Esophagus muscularis mucosa (tissue), 4 donors: ENCODE data around the gene ACAN. TPM values are rescaled to one million over a fixed set of nuclear protein-coding genes. Genes with fewer than 3 reads are reported as not detected.

ENCODE experiments used
- DNase-seq: peaks from one replicate; pipeline ENCODE4 v3.0.0-alpha.2; 2017; ENCODE audit errors: extremely low spot score
- H3K27ac ChIP-seq, 4 donors: fragments of 200-600 bp; sonication (generic); replicated peaks in 1 of 4; 1 replicate in 3 of 4; 2 replicates in 1 of 4; pipeline ENCODE4 v1.5.1; 2016 to 2019; ENCODE audit warnings: mild to moderate bottlenecking in 1 of 4
- H3K27me3 ChIP-seq, 4 donors: fragments of 200-600 bp; sonication (generic); one replicate each; pipeline versions ENCODE4 v1.5.1 to v1.6.0; 2016 to 2019
- H3K36me3 ChIP-seq, 4 donors: fragments of 200-600 bp; sonication (generic); one replicate each; pipeline ENCODE4 v1.5.1; 2016 to 2019
- H3K4me1 ChIP-seq, 4 donors: fragments of 200-600 bp; sonication (generic); one replicate each; pipeline ENCODE4 v1.5.1; 2016 to 2019
- H3K4me3 ChIP-seq, 4 donors: fragments of 200-600 bp; sonication (generic); 1 replicate in 2 of 4; 2 replicates in 2 of 4; pipeline ENCODE4 v1.5.1; 2016 to 2019; ENCODE audit warnings: mild to moderate bottlenecking in 4 of 4, moderate library complexity in 1 of 4
- H3K9me3 ChIP-seq, 4 donors: fragments of 200-600 bp; sonication (generic); 1 replicate in 3 of 4; 2 replicates in 1 of 4; pipeline ENCODE4 v1.5.1; 2016 to 2019
- CTCF ChIP-seq, 3 experiments: fragments of 200-600 bp in 2 of 3; fragments of 450-650 bp in 1 of 3; sonication (generic) in 2 of 3; IDR thresholded peaks; one replicate each; pipeline ENCODE4 v1.5.1; 2017 to 2019; ENCODE audit warnings: antibody characterized with exemption in 3 of 3, mild to moderate bottlenecking in 2 of 3, moderate library complexity in 1 of 3
- EP300 ChIP-seq: sonication (generic); formaldehyde crosslinking; IDR thresholded peaks from one replicate; pipeline ENCODE4 v1.6.1; 2017; ENCODE audit warnings: antibody characterized with exemption
- POLR2A ChIP-seq: fragments of 450-650 bp; IDR thresholded peaks from one replicate; pipeline ENCODE4 v1.6.1; 2017; ENCODE audit warnings: antibody characterized with exemption, moderate library complexity, mild to moderate bottlenecking, low read depth
- POLR2AphosphoS5 ChIP-seq, 2 donors: sonication (generic); formaldehyde crosslinking; IDR thresholded peaks; one replicate each; pipeline ENCODE4 v1.6.1; 2017; ENCODE audit warnings: antibody characterized with exemption in 2 of 2
- WGBS: methylation state at CpG from one replicate; pipeline ENCODE4 v1.1.5; 2018; 5-methylcytosine and 5-hydroxymethylcytosine counted together
- intact Hi-C: fragments of 100-400 bp; cut with DNase I; formaldehyde crosslinking; loops from one replicate; pipeline ENCODE4 v1.15.1; 2023
- total RNA-seq, 4 donors: library from RNA; depleted of rRNA; stranded (reverse); fragments of >200 nt; gene quantifications; one replicate each; pipeline versions ENCODE4 v1.1.0 to v1.2.1, GENCODE V29; 2016

ACAN gene
- total RNA-seq, 4 donors from 2014 or later = under 0.01 to 0.11 (median 0.06) TPM; not detected in 1

GRCh38 chr15:88842156-88842555 lies 38.9 kb downstream of the ACAN start:
- no peak overlapping the region for H3K27ac ChIP-seq
- intact Hi-C loops = no loop called here
- DNase-seq = no peak
- no peaks in the 10 kb centered on the region for H3K36me3 ChIP-seq
- no peaks in the 10 kb centered on the region for H3K9me3 ChIP-seq
- H3K4me3 ChIP-seq = no peak overlapping the region
- 88% methylated on average over 4 of the region's 4 CpGs for WGBS
- H3K27me3 ChIP-seq = peaks cover 0 to 17% (median 0%) of the 10 kb centered on the region in 4 donors
- TF ChIP-seq EP300 = no peak
- TF ChIP-seq CTCF (IDR thresholded peaks at IDR 0.05) = no peak
- TF ChIP-seq POLR2A = no peak
- TF ChIP-seq POLR2AphosphoS5 (IDR thresholded peaks at IDR 0.05) = no peak
- no peaks in the 10 kb centered on the region for H3K4me1 ChIP-seq

- Histone ChIP-seq H3K9me3 (no peaks in the 10 kb centered on the region), H3K27me3 (peaks cover 0 to 17% (median 0%) of the 10 kb centered on the region in 4 donors), H3K4me1 (no peaks in the 10 kb centered on the region), H3K36me3 (no peaks in the 10 kb centered on the region), H3K27ac (no peak overlapping the region), H3K4me3 (no peak overlapping the region)
- intact Hi-C loops = no loop called here
- WGBS = 87% methylated on average over 13 of the region's 21 CpGs
- TF ChIP-seq CTCF (IDR thresholded peaks at IDR 0.05) (no peak), POLR2A (no peak), POLR2AphosphoS5 (IDR thresholded peaks at IDR 0.05) (no peak), EP300 (no peak)
- no peak for DNase-seq
These were observed 40.1 kb downstream of the ACAN start for GRCh38 chr15:88843334-88843733.

- no peak overlapping the region for H3K4me3 ChIP-seq
- H3K27ac ChIP-seq = no peak overlapping the region
- intact Hi-C loops = no loop called here
- no peaks in the 10 kb centered on the region for H3K36me3 ChIP-seq
- no peak for TF ChIP-seq POLR2AphosphoS5 (IDR thresholded peaks at IDR 0.05)
- TF ChIP-seq EP300 = no peak
- no peak for TF ChIP-seq POLR2A
- TF ChIP-seq CTCF (IDR thresholded peaks at IDR 0.05) = no peak
- no peak for DNase-seq
- H3K4me1 ChIP-seq = no peaks in the 10 kb centered on the region
- peaks cover 0 to 17% (median 0%) of the 10 kb centered on the region in 4 donors for H3K27me3 ChIP-seq
- H3K9me3 ChIP-seq = no peaks in the 10 kb centered on the region
- 55% methylated on average over 5 of the region's 5 CpGs for WGBS
These were observed 41.6 kb downstream of the ACAN start for GRCh38 chr15:88844749-88845386.

- DNase-seq = no peak
- Histone ChIP-seq H3K36me3 (no peaks in the 10 kb centered on the region), H3K4me1 (no peaks in the 10 kb centered on the region), H3K27ac (no peak overlapping the region), H3K9me3 (no peaks in the 10 kb centered on the region), H3K27me3 (peaks cover 0 to 17% (median 0%) of the 10 kb centered on the region in 4 donors), H3K4me3 (no peak overlapping the region)
- TF ChIP-seq POLR2AphosphoS5 (IDR thresholded peaks at IDR 0.05) = no peak
- TF ChIP-seq EP300 = no peak
- TF ChIP-seq CTCF (IDR thresholded peaks at IDR 0.05) = no peak
- TF ChIP-seq POLR2A = no peak
- intact Hi-C loops = no loop called here
- 90% methylated on average over 14 of the region's 15 CpGs for WGBS
These were observed 42.4 kb downstream of the ACAN start for GRCh38 chr15:88845616-88846015.

GRCh38 chr15:88847144-88847543 lies 43.9 kb downstream of the ACAN start:
- 91% methylated on average over 17 of the region's 20 CpGs for WGBS

More at GRCh38 chr15:88847144-88847543, 43.9 kb downstream of the ACAN start:
- DNase-seq = no peak
- Histone ChIP-seq H3K36me3 (no peaks in the 10 kb centered on the region), H3K27ac (no peak overlapping the region), H3K27me3 (peaks cover 0 to 29% (median 0%) of the 10 kb centered on the region in 4 donors), H3K9me3 (no peaks in the 10 kb centered on the region), H3K4me1 (no peaks in the 10 kb centered on the region), H3K4me3 (no peak overlapping the region)
- intact Hi-C loops = no loop called here
- TF ChIP-seq CTCF (IDR thresholded peaks at IDR 0.05) (no peak), POLR2AphosphoS5 (IDR thresholded peaks at IDR 0.05) (no peak), POLR2A (no peak), EP300 (no peak)
